Astrocyte (in vitro differentiated cells and primary cell): ENCODE results near the gene CAGE1.

Source experiments
- CTCF ChIP-seq: IDR thresholded peaks from 2 replicates; pipeline ENCODE4 v1.5.1; 2011; ENCODE audit warnings: low read depth, mild to moderate bottlenecking, inconsistent platforms, low read length, moderate library complexity; ENCODE audit not compliant: insufficient read depth
- EZH2 ChIP-seq: IDR thresholded peaks from 2 replicates; pipeline ENCODE4 v1.6.1; 2012; ENCODE audit warnings: mild to moderate bottlenecking, low read length, inconsistent platforms; ENCODE audit not compliant: insufficient read depth

- TF ChIP-seq CTCF, result no peak
- no peak for TF ChIP-seq EZH2
These were observed 72.0 kb downstream of the CAGE1 start for GRCh38 chr6:7317538-7317937.
